GM21390 (cell line): Measurements from ENCODE around the gene COL4A5.
A peak's percentile ranks its signal among the peaks of the same experiment; 100 is the strongest.
"Not testable (repeated sequence)": the region's sequence is repeated elsewhere in the genome, so short reads cannot be mapped to it uniquely, and the experiment has no call there.

Experiments
- ATAC-seq: cut with Tn5 transposase; IDR thresholded peaks from one replicate; pipeline ENCODE4 v1.9.1; 2021; ENCODE audit not compliant: unreplicated experiment

The COL4A5 gene

DNA sequence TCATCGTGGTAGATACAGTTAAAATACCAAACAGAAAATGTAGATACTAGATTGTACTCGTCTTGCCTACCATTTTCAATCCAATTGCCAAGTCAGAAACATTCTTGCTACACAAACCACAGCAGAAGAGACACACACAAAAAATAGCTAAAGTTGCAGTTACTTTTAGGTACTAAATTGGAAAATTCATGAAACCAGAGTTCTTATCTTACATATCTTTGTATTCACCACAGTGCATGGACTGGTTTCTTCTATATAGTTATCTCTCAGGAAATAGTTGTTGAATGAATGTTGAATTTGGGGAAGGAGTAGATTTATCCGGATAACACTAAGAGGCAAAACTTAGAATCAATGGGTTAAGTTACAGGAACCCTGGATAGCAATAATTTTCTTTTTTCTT lies 14.2 kb downstream of the COL4A5 start:
- ATAC-seq, result no peak

DNA sequence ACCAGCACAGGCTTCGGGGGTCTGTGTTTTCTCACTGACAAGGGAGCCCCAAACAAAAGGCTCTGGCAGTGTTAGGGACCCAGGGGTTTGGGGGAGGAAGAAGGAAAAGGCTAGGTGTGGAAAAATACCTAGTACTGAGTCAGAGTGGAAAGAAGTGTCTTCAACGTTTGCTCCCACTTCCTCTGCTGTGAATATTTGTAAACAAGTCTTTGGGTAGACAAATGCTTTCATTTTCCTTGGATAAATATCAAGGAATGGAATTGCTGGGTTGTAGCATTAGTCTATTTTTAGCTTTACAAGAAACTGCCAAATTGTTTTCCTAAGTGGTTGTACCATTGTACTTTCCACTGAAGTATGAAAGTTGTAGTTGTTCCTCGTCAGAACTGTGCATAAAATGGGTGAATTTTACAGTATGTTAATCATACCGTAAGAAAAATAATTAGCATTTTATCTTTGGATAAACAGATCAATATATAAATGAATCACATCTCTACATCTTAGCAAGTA lies 17.4 kb downstream of the COL4A5 start:
- no peak for ATAC-seq

DNA sequence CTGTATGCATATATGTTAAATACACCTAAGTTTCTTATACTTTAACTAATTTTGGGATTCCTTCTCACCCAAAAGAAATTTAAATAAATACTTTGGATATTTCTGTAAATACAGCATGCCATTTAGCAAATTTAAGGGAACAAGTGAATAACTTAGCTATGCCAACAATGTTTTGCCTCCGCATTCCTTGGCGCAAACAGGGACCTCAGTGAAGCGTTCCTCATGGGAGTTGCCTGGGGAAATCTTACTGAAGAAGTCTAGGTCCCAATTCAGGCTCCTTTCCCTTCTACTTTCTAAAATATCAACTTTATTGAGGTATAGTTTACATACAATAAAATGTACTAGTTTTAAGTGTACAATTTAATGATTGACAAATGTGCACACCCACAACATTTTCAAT lies 25.0 kb downstream of the COL4A5 start:
- no peak for ATAC-seq

DNA sequence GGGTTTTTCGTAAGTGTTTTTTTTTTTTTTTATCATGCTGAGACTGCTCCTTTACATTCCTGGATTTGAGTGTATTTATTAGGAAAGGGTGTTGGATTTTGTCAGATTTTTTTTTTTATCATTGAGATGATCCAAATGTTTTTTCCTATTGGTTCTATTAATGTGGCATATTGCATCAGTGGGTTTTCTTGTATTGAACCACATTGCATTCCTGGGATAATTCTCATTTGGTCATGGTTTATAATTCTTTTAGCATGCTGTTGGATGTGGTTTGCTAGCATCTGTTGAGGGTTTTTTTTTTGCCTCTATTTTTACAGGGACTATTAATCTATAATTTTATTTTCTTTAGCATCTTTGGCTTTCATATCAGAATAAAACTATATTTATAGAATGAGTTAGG lies 28.8 kb downstream of the COL4A5 start:
- ATAC-seq, result no peak

DNA sequence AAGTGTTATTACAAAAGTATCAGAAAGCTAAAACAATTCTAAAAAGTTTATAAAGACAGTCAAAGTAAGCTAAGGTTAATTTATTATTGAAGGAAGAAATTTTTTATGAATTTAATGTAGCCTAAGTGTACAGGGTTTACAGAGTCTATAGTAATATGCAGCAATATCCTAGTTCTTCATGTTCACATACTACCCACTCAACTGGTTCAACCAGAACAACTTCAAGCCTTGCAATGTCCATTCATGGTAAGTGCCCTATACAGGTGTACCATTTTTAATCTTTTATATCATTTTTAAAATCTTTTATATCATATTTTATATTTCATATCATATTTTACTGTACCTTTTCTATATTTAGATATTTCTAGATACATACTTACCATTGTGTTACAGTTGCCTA lies 34.3 kb downstream of the COL4A5 start:
- no peak for ATAC-seq

DNA sequence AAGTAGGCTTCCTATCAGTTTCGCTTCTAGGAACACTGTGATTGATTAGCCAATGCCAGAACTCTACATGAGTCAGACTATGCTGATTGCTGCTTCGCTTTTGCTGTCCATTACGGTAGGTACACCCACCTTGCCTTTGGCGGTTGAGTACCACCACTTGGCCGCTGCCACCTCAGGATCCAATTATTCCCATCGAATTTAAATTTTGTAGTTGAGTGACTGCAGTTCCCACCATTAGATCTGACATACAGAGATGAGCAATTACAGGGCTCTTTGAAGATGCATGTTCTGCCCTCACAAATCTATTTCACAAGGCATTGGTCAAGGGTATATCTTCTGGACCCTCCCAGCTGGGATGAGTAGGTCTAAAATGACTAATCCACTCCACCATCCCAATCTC lies 41.9 kb downstream of the COL4A5 start:
- not testable (repeated sequence) for ATAC-seq

DNA sequence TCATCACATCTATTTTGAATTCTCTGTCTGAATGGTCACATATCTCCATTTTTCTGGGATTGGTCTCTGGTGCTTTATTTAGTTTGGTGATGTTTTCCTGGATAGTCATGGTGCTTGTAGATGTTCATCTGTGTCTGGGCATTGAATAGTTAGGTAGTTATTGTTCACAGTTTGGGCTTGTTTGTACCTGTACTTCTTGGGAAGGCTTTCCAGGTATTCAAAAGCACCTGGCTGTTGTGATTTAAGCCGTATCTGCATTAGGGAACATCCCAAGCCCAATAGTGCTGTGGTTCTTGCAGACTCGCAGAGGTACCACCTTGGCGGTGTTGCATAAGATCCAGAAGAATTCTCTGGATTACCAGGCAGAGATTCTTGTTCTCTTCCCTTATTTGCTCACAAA lies 44.6 kb downstream of the COL4A5 start:
- ATAC-seq, result no peak

DNA sequence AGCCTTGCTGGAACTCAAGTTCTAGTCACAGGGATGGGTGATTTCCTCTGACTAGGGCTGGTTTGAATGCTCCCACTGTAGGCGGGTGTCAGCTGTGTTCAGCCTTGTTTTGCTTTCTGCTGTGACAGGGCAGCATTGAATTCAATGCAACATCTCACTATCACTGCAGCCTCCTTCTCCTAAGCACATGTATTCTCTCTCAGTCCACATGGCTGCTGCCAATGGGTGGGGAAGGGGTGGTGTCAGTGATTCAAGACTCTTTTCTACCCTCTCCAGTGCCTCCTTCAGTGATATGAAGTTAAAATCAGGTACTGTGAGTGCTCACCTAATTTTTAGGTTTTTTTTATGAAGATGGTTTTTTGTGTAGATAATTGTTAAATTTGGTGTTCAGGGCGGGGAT lies 46.3 kb downstream of the COL4A5 start:
- ATAC-seq, result no peak

DNA sequence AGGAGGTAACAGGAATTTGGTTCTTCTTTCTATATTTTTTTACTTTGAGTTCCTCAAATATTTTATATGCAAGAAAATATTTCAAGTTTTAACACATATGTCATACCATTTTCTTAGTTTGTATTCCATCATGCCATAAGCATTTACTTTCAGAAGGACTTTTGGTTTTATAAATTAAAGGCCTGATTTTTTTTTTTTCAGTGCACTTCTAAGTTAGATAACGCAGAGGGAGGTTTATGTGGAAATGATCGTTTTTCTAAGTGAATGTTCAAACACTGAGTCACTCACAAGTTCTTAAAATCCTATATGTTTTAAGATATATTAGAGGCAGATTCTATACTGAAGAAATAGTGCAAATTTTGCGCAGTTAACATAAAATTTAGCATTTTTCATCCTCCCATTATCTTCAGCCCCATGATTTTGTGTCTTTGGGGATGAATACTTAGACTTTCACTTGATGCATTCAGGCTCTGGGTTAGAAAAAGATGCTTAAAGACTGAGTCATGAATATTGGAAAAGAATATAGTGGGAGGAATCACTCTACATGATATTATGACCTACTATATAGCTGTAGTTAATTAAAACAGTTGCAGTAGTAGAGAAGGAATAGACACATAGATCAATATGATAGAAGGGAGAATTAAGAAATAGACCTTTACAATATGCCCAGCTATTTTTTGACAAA lies 54.9 kb downstream of the COL4A5 start:
- ATAC-seq, result no peak

DNA sequence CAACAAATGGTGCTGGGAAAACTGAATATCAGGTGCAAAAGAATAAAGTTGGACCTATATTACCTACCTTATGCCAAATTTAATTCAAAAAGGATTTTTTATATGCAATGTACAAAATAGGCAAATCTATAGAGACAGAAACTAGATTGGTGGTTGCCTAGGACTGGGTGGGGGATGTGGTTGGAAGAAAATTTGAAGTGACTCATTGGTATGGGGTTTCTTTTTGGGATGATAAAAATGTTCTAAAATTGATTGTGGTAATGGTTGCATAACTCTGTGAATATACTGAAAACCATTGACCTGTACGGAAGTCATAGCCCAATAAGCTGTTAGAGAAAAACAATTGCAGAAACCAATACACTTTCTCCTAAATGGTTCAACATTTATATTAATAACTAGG lies 72.1 kb downstream of the COL4A5 start:
- no peak for ATAC-seq

DNA sequence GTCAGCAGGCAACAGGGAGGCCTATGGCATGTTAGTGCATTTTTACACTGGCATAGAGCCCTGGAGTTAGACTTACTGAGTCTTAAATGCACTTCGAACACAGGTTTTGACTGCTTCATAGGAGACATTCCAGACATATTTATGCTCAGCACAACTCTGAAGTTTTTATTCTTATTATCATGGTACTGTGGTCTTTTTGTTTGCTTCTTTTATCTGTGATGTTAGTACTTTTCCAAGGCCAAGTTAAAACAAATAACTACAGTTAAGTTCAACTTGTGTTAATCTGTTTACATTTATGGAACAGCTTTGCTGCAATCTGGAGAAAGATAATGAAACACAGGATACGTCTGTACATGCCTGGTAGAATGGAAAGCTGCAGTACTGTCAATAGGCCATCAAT lies 76.5 kb downstream of the COL4A5 start:
- no peak for ATAC-seq

DNA sequence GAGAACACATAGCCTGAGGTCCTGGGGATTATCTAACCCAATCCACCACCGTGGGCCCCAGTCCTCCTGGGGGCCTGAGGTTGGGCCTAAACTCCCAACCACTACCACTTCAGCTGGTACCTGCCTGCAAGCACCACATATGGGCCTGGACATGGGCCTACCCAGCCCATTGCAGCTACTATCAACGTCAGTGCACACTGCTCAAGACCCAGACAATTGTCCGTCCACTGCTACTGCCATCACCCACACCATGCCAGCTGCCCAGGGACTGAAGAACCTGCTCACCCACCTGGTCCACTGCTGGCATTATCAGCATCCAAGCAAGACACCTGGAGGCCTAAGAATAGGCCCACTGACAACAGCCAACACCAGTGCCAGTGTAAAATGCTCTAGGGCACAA lies 88.1 kb downstream of the COL4A5 start:
- no peak for ATAC-seq

DNA sequence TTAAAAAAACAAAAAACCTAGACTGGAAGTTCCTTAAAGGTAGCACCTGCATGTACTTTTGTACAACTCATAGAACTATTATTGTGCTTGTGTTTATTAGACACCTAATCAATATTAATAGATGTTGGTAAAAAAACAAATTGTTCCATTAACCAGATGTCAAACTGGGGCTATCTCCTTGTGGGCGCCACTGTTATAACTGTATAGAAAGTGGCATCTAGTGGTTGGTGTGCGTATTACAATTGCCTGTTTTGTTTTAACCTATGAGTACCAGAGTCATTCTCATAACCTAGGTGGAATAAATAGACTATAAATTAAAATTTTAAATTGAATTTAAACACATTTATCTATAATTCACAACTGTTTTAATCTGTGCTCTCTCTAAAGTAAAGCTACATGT lies 97.4 kb downstream of the COL4A5 start:
- ATAC-seq, result peak; percentile 85

DNA sequence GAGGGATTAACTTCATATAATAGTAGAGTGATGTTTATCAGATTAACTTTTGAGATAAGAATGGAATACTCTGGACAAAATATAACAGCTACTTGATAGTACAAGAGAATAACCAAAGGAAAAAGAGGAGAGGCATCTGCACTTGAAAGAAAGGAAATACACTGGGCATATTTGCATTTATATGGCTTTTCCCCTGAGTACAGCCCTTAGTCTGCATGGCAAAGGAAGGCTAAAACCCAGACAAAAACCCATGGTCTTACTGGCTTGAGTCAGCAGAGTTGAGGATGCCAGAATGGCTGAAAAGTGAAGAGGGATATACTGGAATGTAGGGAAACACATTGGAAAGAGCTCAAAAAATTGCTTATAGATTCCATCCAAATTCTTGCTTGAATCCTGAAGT lies 101.6 kb downstream of the COL4A5 start:
- no peak for ATAC-seq

DNA sequence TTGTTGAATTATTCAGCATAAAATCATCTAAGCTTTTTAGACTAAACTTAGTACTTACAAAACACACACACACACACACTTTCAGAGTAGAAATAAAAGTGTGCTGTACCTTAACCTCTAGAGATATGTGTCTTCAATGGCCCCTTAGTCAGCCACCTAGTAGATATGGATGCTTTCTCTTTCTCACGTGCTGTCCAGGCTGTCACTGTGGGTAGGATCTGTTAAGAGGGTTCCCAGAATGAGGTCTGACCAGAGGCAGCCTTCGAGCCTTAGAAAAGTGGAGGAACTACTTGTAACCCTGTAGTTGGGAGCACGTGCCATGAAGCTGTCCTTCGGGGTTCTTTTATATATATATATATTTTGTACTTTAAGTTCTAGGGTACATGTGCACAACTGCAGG lies 117.9 kb downstream of the COL4A5 start:
- ATAC-seq, result no peak

DNA sequence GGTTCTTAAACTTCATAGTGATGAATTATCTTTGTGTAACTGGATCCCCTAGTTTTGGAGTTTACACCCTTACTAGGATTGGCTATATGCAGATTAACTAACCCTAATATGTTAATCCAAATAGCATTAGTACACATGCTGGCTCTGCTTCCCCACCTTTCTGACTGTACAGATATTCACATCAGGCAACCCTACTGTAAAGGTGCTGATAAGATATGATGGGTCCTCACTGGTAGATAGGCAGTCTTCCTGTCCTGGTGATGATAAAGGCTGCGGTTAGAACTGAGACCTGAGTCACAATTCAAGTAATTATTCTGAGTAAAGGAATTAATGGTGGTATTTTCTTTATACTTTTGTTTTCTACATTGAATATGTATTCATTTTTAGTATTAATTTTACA lies 118.6 kb downstream of the COL4A5 start:
- ATAC-seq, result no peak

DNA sequence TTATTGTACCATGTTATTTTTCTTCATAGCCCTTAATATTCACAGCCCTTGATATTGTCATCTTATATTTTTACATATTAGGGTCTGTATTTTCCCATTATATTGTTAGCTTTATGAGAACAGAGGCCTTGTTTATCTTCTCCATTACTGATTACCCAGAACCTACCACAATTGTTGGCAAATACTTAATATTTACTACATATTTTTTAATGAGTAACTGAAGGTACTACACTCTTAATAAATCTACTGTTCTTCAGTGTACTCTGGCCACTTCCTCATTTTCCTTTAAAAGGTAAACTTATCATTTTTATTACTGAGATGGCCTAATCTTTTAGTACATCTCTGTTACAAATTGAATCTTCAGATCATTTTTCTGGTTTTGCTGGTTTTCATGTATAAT lies 133.5 kb downstream of the COL4A5 start:
- ATAC-seq, result no peak

DNA sequence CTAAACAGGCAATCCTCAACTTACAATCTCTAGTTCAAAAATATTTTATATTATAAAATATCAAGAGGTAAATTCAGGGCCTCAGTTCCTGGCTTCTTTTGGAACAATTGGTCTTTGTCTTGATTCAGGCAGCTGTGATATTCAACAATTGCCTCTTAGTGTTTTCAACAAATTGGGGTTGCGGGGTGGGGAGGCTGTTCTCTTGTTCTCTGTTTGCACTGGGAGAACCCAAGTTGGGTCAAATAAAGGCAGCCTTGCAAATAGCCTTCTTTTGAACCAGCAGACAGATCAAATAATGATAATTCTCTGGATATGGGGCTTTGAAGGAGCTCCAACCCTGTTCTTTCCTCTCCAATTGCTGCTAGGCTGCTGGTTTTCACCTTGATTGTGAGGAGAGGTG lies 142.5 kb downstream of the COL4A5 start:
- no peak for ATAC-seq

DNA sequence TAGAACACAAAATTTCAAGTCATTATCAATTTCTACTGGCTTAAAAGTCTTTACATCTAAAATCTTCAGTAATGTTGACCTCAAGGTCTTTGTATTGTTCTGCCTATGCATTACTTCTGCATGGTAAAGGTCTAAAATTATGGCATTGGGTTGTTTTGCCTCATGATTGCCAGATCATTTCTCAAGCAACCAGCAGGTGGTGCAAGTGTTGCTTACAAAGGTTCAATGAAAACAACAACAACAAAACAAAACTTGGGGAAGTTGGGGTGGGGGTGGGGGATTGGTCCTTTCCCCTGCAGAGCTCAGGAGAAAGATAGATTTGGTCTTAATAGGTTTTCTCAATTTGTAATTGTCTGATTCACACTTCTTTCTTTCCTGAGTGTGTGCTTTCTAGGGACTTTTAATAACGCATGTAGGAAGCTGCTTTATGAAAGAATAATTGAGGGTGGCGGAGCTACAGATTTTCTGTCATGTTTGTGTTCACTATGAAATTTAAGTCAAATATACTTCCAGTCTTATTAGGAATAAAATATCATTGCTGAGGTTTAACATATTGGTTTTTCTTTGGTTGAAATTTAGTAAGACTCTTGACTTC lies 145.1 kb downstream of the COL4A5 start:
- ATAC-seq, result no peak

DNA sequence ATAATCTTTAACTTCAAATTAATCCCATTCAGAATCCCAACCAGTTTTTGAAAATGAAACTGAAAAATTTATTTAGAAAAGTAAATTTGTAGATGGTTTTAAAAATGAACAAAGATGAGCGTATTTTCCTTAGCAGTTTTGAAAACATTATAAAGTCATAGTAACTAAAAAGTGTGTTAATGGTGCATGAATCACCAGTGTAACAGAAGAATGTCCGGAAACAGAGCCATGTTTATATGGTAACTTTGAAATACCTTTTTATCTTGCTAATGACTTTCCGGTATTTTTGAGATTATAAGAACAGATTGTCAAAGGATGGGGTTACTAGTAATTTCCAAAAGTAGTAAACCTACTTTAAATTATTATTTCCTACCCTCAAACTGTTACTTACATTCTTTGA lies 150.9 kb downstream of the COL4A5 start:
- ATAC-seq, result no peak

DNA sequence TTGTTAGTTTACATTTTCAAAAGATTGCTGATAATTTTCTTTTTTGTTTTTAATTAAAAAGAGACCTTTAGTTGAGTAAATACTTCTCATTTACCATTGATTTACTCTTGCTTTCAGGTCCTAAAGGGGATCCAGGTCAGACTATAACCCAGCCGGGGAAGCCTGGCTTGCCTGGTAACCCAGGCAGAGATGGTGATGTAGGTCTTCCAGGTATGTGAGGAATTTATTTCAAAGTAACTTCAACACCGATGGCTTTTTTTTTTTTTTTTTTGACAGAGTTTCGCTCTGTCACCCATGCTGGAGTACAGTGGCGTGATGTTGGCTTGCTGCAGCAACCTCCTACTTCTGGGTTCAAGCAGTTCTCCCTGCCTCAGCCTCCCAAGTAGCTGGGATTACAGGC lies 161.6 kb downstream of the COL4A5 start:
- no peak for ATAC-seq

DNA sequence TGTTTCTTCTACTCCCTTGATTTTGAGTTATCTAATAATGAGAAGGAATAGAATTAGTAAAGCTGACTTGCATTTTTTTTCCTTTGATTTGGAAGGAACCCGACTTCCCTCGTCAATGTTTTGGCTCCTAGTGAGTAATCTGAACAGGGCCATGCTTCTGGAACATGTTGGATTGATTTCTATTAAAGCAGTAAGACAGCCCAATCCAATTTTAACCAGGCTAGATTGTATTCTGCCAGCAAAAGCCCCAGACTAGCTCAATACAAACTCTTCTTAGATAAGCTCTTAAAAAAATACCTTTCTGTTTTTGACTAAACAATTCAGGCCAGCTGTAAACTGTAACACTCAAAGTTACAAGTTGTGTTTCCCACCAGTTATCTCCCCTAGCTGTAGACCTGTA lies 170.5 kb downstream of the COL4A5 start:
- no peak for ATAC-seq

DNA sequence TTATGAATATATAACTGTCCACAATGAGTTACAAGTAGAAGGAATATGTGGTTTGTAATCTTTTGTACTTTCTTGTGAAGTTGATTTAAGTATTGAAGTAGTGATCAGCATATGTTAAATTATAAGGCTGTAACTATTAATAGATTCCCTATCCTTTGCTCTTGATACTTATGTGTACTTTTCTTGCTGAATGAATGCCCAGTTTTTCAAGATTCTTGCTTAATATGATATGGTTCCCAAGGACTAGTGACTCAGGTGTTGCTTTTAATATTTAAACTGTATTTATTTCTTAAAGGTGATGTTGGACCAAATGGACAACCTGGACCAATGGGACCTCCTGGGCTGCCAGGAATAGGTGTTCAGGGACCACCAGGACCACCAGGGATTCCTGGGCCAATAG lies 175.0 kb downstream of the COL4A5 start:
- no peak for ATAC-seq
